ENCODE results near the gene LDLRAD3. TPM values are rescaled to one million over a fixed set of nuclear protein-coding genes. Genes with fewer than 3 reads are reported as not detected.

LDLRAD3 gene
- total RNA-seq, 1 donor from 2014 or later = 10.2 TPM

DNA sequence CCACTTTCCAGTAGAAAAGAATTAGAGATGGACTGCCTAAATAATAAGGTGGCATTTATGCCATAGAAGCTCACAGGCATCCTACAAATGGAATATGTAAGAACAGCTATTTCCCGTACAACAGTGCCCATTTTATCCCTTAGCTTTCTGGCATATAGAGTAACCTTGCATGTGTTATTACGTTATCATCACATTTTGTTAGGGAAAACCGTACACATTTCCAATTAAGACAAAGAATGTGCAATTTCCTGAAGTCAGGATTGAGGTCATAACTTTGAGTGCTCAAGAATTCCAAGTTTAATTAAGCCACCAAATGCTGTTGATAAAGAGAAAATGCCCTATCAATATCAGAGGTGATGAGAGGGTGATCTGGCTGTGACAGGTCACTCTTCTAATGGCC, 58.9 kb downstream of the LDLRAD3 start:
- Histone ChIP-seq H3K4me3 (ENCODE audit: low read depth, low read length) (no peak overlapping the region), H3K36me3 (ENCODE audit: control insufficient read depth, insufficient read depth, low read length) (no peaks in the 10 kb centered on the region), H3K27me3 (ENCODE audit: control insufficient read depth, insufficient read depth, low read length) (no peaks in the 10 kb centered on the region)
- no peak for DNase-seq (ENCODE audit: low read depth)
- TF ChIP-seq, protein P1, sequence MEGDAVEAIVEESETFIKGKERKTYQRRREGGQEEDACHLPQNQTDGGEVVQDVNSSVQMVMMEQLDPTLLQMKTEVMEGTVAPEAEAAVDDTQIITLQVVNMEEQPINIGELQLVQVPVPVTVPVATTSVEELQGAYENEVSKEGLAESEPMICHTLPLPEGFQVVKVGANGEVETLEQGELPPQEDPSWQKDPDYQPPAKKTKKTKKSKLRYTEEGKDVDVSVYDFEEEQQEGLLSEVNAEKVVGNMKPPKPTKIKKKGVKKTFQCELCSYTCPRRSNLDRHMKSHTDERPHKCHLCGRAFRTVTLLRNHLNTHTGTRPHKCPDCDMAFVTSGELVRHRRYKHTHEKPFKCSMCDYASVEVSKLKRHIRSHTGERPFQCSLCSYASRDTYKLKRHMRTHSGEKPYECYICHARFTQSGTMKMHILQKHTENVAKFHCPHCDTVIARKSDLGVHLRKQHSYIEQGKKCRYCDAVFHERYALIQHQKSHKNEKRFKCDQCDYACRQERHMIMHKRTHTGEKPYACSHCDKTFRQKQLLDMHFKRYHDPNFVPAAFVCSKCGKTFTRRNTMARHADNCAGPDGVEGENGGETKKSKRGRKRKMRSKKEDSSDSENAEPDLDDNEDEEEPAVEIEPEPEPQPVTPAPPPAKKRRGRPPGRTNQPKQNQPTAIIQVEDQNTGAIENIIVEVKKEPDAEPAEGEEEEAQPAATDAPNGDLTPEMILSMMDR (IDR thresholded peaks at IDR 0.05; ENCODE audit: insufficient read depth, low read length, poor library complexity, severe bottlenecking) = no peak

DNA sequence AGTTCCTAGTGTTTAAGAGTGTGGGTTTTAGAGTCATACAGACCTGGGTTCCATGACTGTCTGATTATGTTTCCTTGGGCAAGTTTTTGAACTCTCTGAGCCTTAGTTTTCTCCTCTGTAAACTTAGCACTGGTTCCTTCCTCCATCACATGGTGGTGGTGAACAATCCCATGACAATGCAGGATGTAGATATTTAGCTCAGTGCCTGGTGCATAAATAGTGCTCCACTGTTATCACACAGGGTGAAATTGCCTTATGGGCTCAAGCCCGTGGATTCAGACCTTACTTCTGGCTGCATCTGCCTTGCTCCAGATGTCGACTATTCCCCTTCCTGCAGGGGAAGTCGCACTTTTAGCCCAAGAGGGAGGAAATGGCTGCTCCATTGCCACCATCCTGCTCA, 62.7 kb downstream of the LDLRAD3 start:
- H3K27me3 ChIP-seq (ENCODE audit: control insufficient read depth, insufficient read depth, low read length) = no peaks in the 10 kb centered on the region
- no peak for DNase-seq (ENCODE audit: low read depth)
- TF ChIP-seq, protein P1 (IDR thresholded peaks at IDR 0.05; ENCODE audit: insufficient read depth, low read length, poor library complexity, severe bottlenecking) = no peak
- no peak overlapping the region for H3K4me3 ChIP-seq (ENCODE audit: low read depth, low read length)
- no peaks in the 10 kb centered on the region for H3K36me3 ChIP-seq (ENCODE audit: control insufficient read depth, insufficient read depth, low read length)

DNA sequence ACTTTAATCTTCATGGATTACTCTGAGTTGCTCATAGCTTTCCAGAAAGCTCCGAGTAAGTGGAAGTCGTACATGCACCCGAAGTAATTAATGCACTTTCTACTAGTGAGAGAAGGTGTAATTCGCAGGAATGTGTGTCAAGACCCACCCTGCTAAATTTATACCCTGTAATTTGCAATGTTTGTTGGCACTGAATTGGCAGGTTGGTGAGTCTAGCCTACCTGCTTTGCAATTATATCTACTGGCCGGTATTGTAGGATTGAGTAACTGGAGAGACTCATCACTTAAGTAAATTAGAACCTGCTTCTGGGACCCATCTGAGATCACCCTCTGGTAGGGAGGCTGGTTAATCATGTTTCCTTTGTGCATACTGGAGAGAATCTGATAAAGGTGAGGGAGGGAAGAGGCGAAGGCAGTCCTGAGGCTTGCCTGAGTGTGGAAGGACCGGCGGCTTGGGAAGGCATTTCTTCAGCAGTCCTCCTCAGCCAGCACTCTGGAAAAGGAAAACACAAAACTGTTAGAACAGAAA, 63.3 kb downstream of the LDLRAD3 start:
- no peaks in the 10 kb centered on the region for H3K27me3 ChIP-seq (ENCODE audit: control insufficient read depth, insufficient read depth, low read length)
- no peak overlapping the region for H3K4me3 ChIP-seq (ENCODE audit: low read depth, low read length)
- H3K36me3 ChIP-seq (ENCODE audit: control insufficient read depth, insufficient read depth, low read length) = no peaks in the 10 kb centered on the region
- TF ChIP-seq, protein P1 (IDR thresholded peaks at IDR 0.05; ENCODE audit: insufficient read depth, low read length, poor library complexity, severe bottlenecking) = no peak
- no peak for DNase-seq (ENCODE audit: low read depth)

DNA sequence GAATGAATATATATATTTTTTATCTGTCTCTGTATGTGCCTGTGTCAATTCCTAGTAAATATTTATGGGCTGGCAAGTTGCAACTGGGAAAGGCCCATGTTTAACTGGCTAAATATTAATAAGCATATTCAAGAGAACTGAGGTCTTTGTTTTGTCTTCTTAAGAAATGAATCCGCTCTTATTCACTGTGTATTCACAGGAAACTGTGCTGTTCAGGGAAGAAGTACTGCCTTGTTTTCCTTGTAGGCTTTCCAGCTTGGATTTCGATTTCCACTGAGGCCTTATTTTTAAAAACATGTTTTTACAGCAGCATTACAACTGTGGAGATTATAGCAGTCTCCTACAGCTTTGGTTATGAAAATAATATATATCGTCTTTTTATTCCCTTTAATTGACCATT, 64.7 kb downstream of the LDLRAD3 start:
- no peak for DNase-seq (ENCODE audit: low read depth)

DNA sequence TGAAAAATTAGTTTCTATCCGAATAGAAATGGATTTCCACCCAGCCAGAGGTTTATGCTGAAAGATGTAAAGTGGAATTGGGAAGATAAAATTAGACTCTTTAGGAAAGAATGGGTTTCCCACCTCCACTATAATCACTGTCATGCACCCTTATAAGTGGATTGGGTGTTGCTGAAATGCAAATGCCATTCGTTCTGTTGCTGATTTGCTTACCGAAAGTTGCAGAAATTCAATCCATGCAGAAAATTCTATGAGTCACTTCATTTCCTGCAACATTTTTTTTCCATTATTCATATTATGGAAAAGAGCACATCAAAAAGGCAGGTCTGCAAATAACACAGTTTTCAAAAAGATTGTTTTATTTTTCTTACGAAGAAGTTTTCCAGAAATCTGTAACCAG, 65.6 kb downstream of the LDLRAD3 start:
- TF ChIP-seq, protein P1 (IDR thresholded peaks at IDR 0.05; ENCODE audit: insufficient read depth, low read length, poor library complexity, severe bottlenecking) = no peak
- Histone ChIP-seq H3K4me3 (ENCODE audit: low read depth, low read length) (no peak overlapping the region), H3K36me3 (ENCODE audit: control insufficient read depth, insufficient read depth, low read length) (no peaks in the 10 kb centered on the region), H3K27me3 (ENCODE audit: control insufficient read depth, insufficient read depth, low read length) (no peaks in the 10 kb centered on the region)
- DNase-seq (ENCODE audit: low read depth) = peak; percentile 12

More for the DNA sequence above, 64.7 kb downstream of the LDLRAD3 start:
- TF ChIP-seq, protein P1 (IDR thresholded peaks at IDR 0.05; ENCODE audit: insufficient read depth, low read length, poor library complexity, severe bottlenecking) = no peak
- H3K36me3 ChIP-seq (ENCODE audit: control insufficient read depth, insufficient read depth, low read length) = no peaks in the 10 kb centered on the region
- H3K27me3 ChIP-seq (ENCODE audit: control insufficient read depth, insufficient read depth, low read length) = no peaks in the 10 kb centered on the region
- H3K4me3 ChIP-seq (ENCODE audit: low read depth, low read length) = no peak overlapping the region

Data from kidney epithelial cell (primary cell).